Measurements from ENCODE around the gene LTBP2.

LTBP2 gene

GRCh38 chr14:74506411-74506851 is 105.6 kb downstream of the LTBP2 start:
- Histone ChIP-seq H3K9me3 (ENCODE audit: control insufficient read depth, insufficient read depth, low read length) (no peaks in the 10 kb centered on the region), H4K20me1 (ENCODE audit: control insufficient read depth, insufficient read depth, low read depth, low read length) (0 out of 2 replicates have a peak, but pooled peaks cover 5% of the 10 kb centered on the region), H3K27ac (ENCODE audit: low read depth, low read length) (no peak overlapping the region), H3K36me3 (ENCODE audit: control insufficient read depth, low read length) (no peaks in the 10 kb centered on the region), H3K4me3 (ENCODE audit: low read length) (no peak overlapping the region), H3K4me2 (ENCODE audit: low read length) (no peak overlapping the region), H3K4me1 (ENCODE audit: control insufficient read depth, low read length) (peaks cover 12% of the 10 kb centered on the region), H3K9me2 (replicated peaks; ENCODE audit: control insufficient read depth, low read length) (no peaks in the 10 kb centered on the region), H3F3A (ENCODE audit: control insufficient read depth, insufficient read depth) (no peaks in the 10 kb centered on the region), H3K79me2 (ENCODE audit: control insufficient read depth, low read length) (no peaks in the 10 kb centered on the region), H3K27me3 (ENCODE audit: control insufficient read depth, low read length) (no peaks in the 10 kb centered on the region; the same call in 1 of the 2 replicates)
- TF ChIP-seq, protein P1, sequence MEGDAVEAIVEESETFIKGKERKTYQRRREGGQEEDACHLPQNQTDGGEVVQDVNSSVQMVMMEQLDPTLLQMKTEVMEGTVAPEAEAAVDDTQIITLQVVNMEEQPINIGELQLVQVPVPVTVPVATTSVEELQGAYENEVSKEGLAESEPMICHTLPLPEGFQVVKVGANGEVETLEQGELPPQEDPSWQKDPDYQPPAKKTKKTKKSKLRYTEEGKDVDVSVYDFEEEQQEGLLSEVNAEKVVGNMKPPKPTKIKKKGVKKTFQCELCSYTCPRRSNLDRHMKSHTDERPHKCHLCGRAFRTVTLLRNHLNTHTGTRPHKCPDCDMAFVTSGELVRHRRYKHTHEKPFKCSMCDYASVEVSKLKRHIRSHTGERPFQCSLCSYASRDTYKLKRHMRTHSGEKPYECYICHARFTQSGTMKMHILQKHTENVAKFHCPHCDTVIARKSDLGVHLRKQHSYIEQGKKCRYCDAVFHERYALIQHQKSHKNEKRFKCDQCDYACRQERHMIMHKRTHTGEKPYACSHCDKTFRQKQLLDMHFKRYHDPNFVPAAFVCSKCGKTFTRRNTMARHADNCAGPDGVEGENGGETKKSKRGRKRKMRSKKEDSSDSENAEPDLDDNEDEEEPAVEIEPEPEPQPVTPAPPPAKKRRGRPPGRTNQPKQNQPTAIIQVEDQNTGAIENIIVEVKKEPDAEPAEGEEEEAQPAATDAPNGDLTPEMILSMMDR (IDR thresholded peaks at IDR 0.05; ENCODE audit: low read depth, low read length, poor library complexity, severe bottlenecking), result no peak
- TF ChIP-seq EZH2phosphoT487 (IDR thresholded peaks at IDR 0.05; ENCODE audit: borderline replicate concordance, low read length), result no peak

GRCh38 chr14:74505831-74506230 is 106.2 kb downstream of the LTBP2 start:
- Histone ChIP-seq H3K79me2 (ENCODE audit: control insufficient read depth, low read length) (no peaks in the 10 kb centered on the region), H3K4me2 (ENCODE audit: low read length) (peak overlapping the region; percentile 36), H3K9me2 (replicated peaks; ENCODE audit: control insufficient read depth, low read length) (no peaks in the 10 kb centered on the region), H3K4me3 (ENCODE audit: low read length) (no peak overlapping the region), H3K9me3 (ENCODE audit: control insufficient read depth, insufficient read depth, low read length) (no peaks in the 10 kb centered on the region), H3K27me3 (ENCODE audit: control insufficient read depth, low read length) (no peaks in the 10 kb centered on the region; the same call in 1 of the 2 replicates), H3K36me3 (ENCODE audit: control insufficient read depth, low read length) (no peaks in the 10 kb centered on the region), H3F3A (ENCODE audit: control insufficient read depth, insufficient read depth) (no peaks in the 10 kb centered on the region), H3K4me1 (ENCODE audit: control insufficient read depth, low read length) (peaks cover 12% of the 10 kb centered on the region), H4K20me1 (ENCODE audit: control insufficient read depth, insufficient read depth, low read depth, low read length) (0 out of 2 replicates have a peak, but pooled peaks cover 5% of the 10 kb centered on the region), H3K27ac (ENCODE audit: low read depth, low read length) (no peak overlapping the region)
- TF ChIP-seq EZH2phosphoT487 (IDR thresholded peaks at IDR 0.05; ENCODE audit: borderline replicate concordance, low read length), result no peak

GRCh38 chr14:74504874-74505720 is 106.9 kb downstream of the LTBP2 start:
- H3K27ac ChIP-seq (ENCODE audit: low read depth, low read length), result no peak overlapping the region
- H3K9me2 ChIP-seq (replicated peaks; ENCODE audit: control insufficient read depth, low read length), result no peaks in the 10 kb centered on the region
- TF ChIP-seq EZH2phosphoT487 (IDR thresholded peaks at IDR 0.05; ENCODE audit: borderline replicate concordance, low read length), result no peak
- TF ChIP-seq, protein P1 (IDR thresholded peaks at IDR 0.05; ENCODE audit: low read depth, low read length, poor library complexity, severe bottlenecking), result no peak
- peaks cover 12% of the 10 kb centered on the region for H3K4me1 ChIP-seq (ENCODE audit: control insufficient read depth, low read length)
- H4K20me1 ChIP-seq (ENCODE audit: control insufficient read depth, insufficient read depth, low read depth, low read length), result 0 out of 2 replicates have a peak, but pooled peaks cover 5% of the 10 kb centered on the region
- H3K4me3 ChIP-seq (ENCODE audit: low read length), result no peak overlapping the region
- H3K27me3 ChIP-seq (ENCODE audit: control insufficient read depth, low read length), result no peaks in the 10 kb centered on the region; the same call in 1 of the 2 replicates
- H3K4me2 ChIP-seq (ENCODE audit: low read length), result no peak overlapping the region
- H3K9me3 ChIP-seq (ENCODE audit: control insufficient read depth, insufficient read depth, low read length), result no peaks in the 10 kb centered on the region
- no peaks in the 10 kb centered on the region for H3K36me3 ChIP-seq (ENCODE audit: control insufficient read depth, low read length)
- H3F3A ChIP-seq (ENCODE audit: control insufficient read depth, insufficient read depth), result no peaks in the 10 kb centered on the region
- no peaks in the 10 kb centered on the region for H3K79me2 ChIP-seq (ENCODE audit: control insufficient read depth, low read length)

- H3F3A ChIP-seq (ENCODE audit: control insufficient read depth, insufficient read depth), result no peaks in the 10 kb centered on the region
- TF ChIP-seq EZH2phosphoT487 (IDR thresholded peaks at IDR 0.05; ENCODE audit: borderline replicate concordance, low read length), result no peak
- TF ChIP-seq, protein P1 (IDR thresholded peaks at IDR 0.05; ENCODE audit: low read depth, low read length, poor library complexity, severe bottlenecking), result no peak
- no peaks in the 10 kb centered on the region for H3K79me2 ChIP-seq (ENCODE audit: control insufficient read depth, low read length)
- H3K9me3 ChIP-seq (ENCODE audit: control insufficient read depth, insufficient read depth, low read length), result no peaks in the 10 kb centered on the region
- H3K27me3 ChIP-seq (ENCODE audit: control insufficient read depth, low read length), result no peaks in the 10 kb centered on the region; the same call in 1 of the 2 replicates
- H3K27ac ChIP-seq (ENCODE audit: low read depth, low read length), result no peak overlapping the region
- no peak overlapping the region for H3K4me3 ChIP-seq (ENCODE audit: low read length)
- peaks cover 12% of the 10 kb centered on the region for H3K4me1 ChIP-seq (ENCODE audit: control insufficient read depth, low read length)
- no peaks in the 10 kb centered on the region for H3K9me2 ChIP-seq (replicated peaks; ENCODE audit: control insufficient read depth, low read length)
- H3K4me2 ChIP-seq (ENCODE audit: low read length), result no peak overlapping the region
- H3K36me3 ChIP-seq (ENCODE audit: control insufficient read depth, low read length), result no peaks in the 10 kb centered on the region
- 0 out of 2 replicates have a peak, but pooled peaks cover 5% of the 10 kb centered on the region for H4K20me1 ChIP-seq (ENCODE audit: control insufficient read depth, insufficient read depth, low read depth, low read length)
Measured at GRCh38 chr14:74504412-74504811, 107.6 kb downstream of the LTBP2 start.

Measured in DOHH2 (cell line).